ENCODE data around the gene CCS. TPM values are rescaled to one million over a fixed set of nuclear protein-coding genes. Genes with fewer than 3 reads are reported as not detected.
"Not testable (repeated sequence)": the region's sequence is repeated elsewhere in the genome, so short reads cannot be mapped to it uniquely, and the experiment has no call there.

CCS gene
- total and polyA plus RNA-seq, 8 donors = 19.3 to 131 (median 59.1) TPM

DNA sequence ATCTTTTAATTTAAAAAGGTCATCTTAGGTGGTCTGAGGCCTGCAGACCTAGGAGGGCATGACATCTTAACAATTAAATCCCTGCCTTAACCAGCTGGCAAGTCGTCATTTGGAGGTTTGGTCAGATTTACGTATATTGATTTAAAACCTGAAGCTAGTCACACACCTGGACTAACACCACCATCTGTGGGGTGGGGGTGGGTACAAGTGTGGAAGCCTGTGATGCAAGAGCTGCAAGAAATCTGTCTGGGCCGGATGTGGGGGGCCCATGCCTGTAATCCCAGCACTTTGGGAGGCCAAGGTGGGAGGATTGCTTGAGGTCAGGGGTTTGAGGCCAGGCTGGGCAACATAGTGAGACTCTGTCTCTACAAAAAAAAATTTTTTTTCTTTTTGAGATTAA is 11.7 kb upstream of the CCS start:
- Histone ChIP-seq H3K9me3 (peaks cover 0 to 13% (median 0%) of the 10 kb centered on the region in 4 donors), H3K4me1 (peaks cover 3 to 8% (median 6%) of the 10 kb centered on the region in 4 donors), H3K4me3 (no peak overlapping the region), H3K36me3 (no peaks in the 10 kb centered on the region), H3K27me3 (no peaks in the 10 kb centered on the region), H3K27ac (no peak overlapping the region)
- TF ChIP-seq, protein P1, sequence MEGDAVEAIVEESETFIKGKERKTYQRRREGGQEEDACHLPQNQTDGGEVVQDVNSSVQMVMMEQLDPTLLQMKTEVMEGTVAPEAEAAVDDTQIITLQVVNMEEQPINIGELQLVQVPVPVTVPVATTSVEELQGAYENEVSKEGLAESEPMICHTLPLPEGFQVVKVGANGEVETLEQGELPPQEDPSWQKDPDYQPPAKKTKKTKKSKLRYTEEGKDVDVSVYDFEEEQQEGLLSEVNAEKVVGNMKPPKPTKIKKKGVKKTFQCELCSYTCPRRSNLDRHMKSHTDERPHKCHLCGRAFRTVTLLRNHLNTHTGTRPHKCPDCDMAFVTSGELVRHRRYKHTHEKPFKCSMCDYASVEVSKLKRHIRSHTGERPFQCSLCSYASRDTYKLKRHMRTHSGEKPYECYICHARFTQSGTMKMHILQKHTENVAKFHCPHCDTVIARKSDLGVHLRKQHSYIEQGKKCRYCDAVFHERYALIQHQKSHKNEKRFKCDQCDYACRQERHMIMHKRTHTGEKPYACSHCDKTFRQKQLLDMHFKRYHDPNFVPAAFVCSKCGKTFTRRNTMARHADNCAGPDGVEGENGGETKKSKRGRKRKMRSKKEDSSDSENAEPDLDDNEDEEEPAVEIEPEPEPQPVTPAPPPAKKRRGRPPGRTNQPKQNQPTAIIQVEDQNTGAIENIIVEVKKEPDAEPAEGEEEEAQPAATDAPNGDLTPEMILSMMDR (IDR thresholded peaks at IDR 0.05) = no peak
- TF ChIP-seq POLR2A (IDR thresholded peaks at IDR 0.05) (no peak), EP300 (IDR thresholded peaks at IDR 0.05) (no peak), POLR2AphosphoS5 (IDR thresholded peaks at IDR 0.05) (no peak)
- intact Hi-C loops (cut with DNase I; ENCODE audit: low total_unique reads) = no loop called here
- DNase-seq = no peak
- WGBS, 5 donors = 71 to 91% (median 84%) methylated on average over 3 of the region's 3 CpGs

DNA sequence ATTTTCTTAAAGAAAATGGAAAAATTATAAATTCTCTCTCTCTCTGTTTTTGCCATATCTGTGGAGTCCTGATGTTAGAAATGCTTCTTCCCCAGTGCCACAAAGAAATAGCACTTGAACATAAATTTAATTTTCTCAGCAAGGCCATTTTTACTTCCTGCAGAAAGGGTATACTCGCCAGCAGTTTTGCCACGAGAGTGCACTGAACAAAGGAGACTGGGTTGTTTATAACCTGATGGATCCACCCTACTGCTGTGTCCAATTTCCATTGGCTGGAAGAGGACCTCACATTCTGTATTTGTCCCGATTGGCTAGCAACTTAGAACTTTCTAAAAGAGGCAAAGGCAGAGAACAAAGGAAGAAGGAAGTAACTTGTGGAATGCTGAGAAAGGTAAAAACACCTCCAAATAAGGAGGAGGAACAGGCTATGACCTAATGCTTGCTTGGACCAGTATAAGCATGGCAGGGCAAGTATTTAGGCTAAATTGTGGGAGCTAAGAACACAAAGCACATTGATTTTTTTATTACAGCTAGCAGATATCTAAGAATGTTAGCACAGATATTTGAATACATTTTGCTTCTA is 10.3 kb upstream of the CCS start:
- H3K27ac ChIP-seq; intact Hi-C loops (cut with DNase I; ENCODE audit: low total_unique reads); H3K36me3 ChIP-seq; H3K4me3 ChIP-seq; H3K4me1 ChIP-seq; DNase-seq; H3K27me3 ChIP-seq: not testable (repeated sequence)
- H3K9me3 ChIP-seq = peaks cover 0 to 13% (median 0%) of the 10 kb centered on the region in 4 donors
- 71 to 86% (median 80%) methylated on average over 3 of the region's 3 CpGs for WGBS, 5 donors

DNA sequence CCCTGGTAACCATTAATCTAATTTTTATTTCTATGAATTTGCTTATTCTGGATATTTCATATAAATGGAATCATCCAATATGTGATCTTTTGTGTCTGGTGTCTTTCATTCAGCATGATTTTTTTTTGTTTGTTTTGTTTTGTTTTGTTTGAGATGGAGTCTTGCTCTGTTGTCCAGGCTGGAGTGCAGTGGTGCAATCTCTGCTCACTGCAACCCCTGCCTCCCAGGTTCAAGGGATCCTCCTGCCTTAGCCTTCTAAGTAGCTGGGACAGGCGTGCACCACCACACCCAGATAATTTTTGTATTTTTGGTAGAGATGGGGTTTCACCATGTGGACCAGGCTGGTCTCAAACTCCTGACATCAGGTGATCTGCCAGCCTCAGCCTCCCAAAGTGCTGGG is 7.5 kb upstream of the CCS start:
- H3K4me3 ChIP-seq; H3K36me3 ChIP-seq; H3K4me1 ChIP-seq; DNase-seq; H3K27me3 ChIP-seq; intact Hi-C loops (cut with DNase I; ENCODE audit: low total_unique reads); H3K27ac ChIP-seq: not testable (repeated sequence)
- H3K9me3 ChIP-seq = peaks cover 0 to 13% (median 0%) of the 10 kb centered on the region in 4 donors
- WGBS, 5 donors = 73 to 94% (median 88%) methylated on average over 1 of the region's 1 CpG

DNA sequence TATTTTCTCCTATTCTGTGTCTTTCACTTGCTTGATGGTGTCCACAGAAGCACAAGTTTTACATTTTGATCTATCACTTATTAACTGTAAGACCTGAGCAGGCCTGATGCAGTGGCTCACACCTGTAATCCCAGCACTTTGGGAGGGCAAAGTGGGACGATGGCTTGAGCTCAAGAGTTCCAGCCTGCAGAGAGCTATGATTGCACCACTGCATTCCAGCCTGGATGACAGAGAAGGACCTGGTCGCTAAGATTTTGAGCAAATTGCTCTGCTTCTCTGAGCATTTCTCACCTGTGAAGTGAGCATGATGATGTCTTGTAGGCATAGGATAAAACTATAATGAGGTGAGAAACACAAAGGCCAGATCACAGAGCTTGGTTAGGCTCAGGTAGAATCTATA is 6.8 kb upstream of the CCS start:
- H3K4me1 ChIP-seq = no peaks in the 10 kb centered on the region
- WGBS, 5 donors = 49 to 63% (median 58%) methylated on average over 2 of the region's 2 CpGs
- no peaks in the 10 kb centered on the region for H3K27me3 ChIP-seq
- H3K36me3 ChIP-seq = no peaks in the 10 kb centered on the region
- intact Hi-C loops (cut with DNase I; ENCODE audit: low total_unique reads) = no loop called here
- peaks cover 0 to 13% (median 0%) of the 10 kb centered on the region in 4 donors for H3K9me3 ChIP-seq
- DNase-seq = no peak
- H3K4me3 ChIP-seq = no peak overlapping the region
- no peak overlapping the region for H3K27ac ChIP-seq
- TF ChIP-seq POLR2AphosphoS5 (IDR thresholded peaks at IDR 0.05) = no peak
- TF ChIP-seq POLR2A (IDR thresholded peaks at IDR 0.05) = no peak
- TF ChIP-seq, protein P1 (IDR thresholded peaks at IDR 0.05) = no peak
- TF ChIP-seq EP300 (IDR thresholded peaks at IDR 0.05) = no peak

DNA sequence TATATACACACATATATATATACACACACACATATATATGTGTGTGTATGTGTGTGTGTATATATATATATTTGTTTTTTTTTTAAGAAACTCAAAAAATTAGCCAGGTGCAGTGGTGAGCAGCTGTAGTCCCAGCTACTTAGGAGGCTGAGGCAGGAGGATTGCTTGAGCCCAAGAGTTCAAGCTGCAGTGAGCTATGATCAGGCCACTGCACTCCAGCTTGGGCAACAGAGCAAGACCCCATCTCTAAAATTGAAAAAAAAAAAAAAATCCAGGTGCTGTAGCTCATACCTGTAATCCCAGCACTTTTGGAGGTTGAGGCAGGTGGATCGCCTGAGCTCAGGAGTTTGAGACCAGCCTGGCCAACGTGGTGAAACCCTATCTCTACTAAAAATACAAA is 3.7 kb upstream of the CCS start:
- H3K27me3 ChIP-seq; H3K4me3 ChIP-seq; H3K36me3 ChIP-seq; DNase-seq; H3K27ac ChIP-seq; H3K9me3 ChIP-seq; intact Hi-C loops (cut with DNase I; ENCODE audit: low total_unique reads): not testable (repeated sequence)
- H3K4me1 ChIP-seq = peaks cover 16 to 20% (median 19%) of the 10 kb centered on the region in 4 donors
- WGBS, 5 donors = 58 to 85% (median 64%) methylated on average over 2 of the region's 2 CpGs

DNA sequence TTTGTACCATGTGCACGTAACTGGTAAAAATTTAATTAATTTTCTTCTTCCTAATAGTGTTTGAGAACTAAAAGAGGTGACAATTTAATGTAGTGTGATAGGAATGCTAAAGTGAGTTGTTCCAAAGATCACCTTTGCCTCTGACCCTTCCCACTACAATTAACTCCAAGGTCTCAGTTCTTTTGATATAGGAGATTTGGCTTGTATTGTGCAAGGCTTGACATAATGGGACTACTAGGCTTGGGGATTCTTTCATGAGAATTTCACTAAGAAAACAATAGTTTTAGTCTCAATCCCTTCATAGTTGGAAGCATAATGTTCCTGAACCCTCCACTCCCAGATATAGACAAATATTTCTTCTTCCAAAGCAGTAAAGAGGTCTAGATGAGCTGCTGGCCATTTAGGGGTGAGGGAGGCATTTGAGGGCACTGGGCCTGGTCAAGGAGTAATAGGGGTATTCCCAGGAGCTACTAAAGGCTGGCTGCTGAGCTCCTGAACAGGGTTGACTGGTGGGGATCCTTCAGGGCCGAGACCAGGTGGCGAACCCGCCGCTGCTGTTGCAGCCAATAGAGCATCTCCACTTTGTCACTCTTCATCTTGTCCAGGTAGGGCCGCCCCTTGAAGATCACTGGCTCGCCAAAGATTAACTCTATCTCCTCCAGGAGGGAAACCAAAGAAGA is 2.8 kb upstream of the CCS start:
- intact Hi-C loops (cut with DNase I; ENCODE audit: low total_unique reads) = no loop called here

More for the DNA sequence above, 2.8 kb upstream of the CCS start:
- Histone ChIP-seq H3K27me3 (no peaks in the 10 kb centered on the region), H3K9me3 (no peaks in the 10 kb centered on the region), H3K4me1 (peaks cover 23 to 28% (median 26%) of the 10 kb centered on the region in 4 donors), H3K27ac (no peak overlapping the region), H3K36me3 (no peaks in the 10 kb centered on the region), H3K4me3 (no peak overlapping the region)
- DNase-seq = no peak
- 91 to 97% (median 95%) methylated on average over 7 of the region's 7 CpGs for WGBS, 5 donors
- TF ChIP-seq, protein P1 (IDR thresholded peaks at IDR 0.05) = no peak
- no peak for TF ChIP-seq POLR2A (IDR thresholded peaks at IDR 0.05)
- no peak for TF ChIP-seq EP300 (IDR thresholded peaks at IDR 0.05)
- TF ChIP-seq POLR2AphosphoS5 (IDR thresholded peaks at IDR 0.05) = no peak
